ENCODE results near the gene SAMD14.

- TF ChIP-seq CTCF (IDR thresholded peaks at IDR 0.05) (no peak), RNF2 (IDR thresholded peaks at IDR 0.05; ENCODE audit: borderline replicate concordance, low read depth) (no peak), REST (IDR thresholded peaks at IDR 0.05) (no peak), POLR2A (IDR thresholded peaks at IDR 0.05; ENCODE audit: low read length) (no peak), EP300 (IDR thresholded peaks at IDR 0.05) (no peak), ZFP36 (IDR thresholded peaks at IDR 0.05; ENCODE audit: borderline replicate concordance, partially characterized antibody) (no peak), FOSL2 (IDR thresholded peaks at IDR 0.05) (no peak), FOSL2 (CRISPR knock-in tag; IDR thresholded peaks at IDR 0.05) (no peak), RCOR1 (IDR thresholded peaks at IDR 0.05; ENCODE audit: low read depth, low read length) (no peak), RAD21 (conservative IDR thresholded peaks at IDR 0.05 in 1 of 2, IDR thresholded peaks at IDR 0.05 in 1 of 2) (no peak), KDM1A (IDR thresholded peaks at IDR 0.05; ENCODE audit: low read depth) (no peak), SMC3 (IDR thresholded peaks at IDR 0.05) (no peak), RFX5 (IDR thresholded peaks at IDR 0.05) (no peak), KDM5A (IDR thresholded peaks at IDR 0.05) (no peak)
Measured at GRCh38 chr17:50144355-50144754, 14.4 kb upstream of the SAMD14 start.

Data from A549 (cell line).